Thyroid gland (tissue), 4 donors: ENCODE data around the gene TESMIN.

Experiments used
- CTCF ChIP-seq, 6 experiments: fragments of 200-600 bp in 3 of 6; fragments of 450-650 bp in 3 of 6; sonication (generic) in 3 of 6; IDR thresholded peaks; one replicate each; pipeline ENCODE4 v1.5.1; 2016 to 2019; ENCODE audit warnings: antibody characterized with exemption in 6 of 6, mild to moderate bottlenecking in 2 of 6, inconsistent platforms in 1 of 6, moderate library complexity in 1 of 6
- POLR2A ChIP-seq, 2 donors: fragments of 450-650 bp; IDR thresholded peaks; one replicate each; pipeline ENCODE4 v1.6.1; 2017; ENCODE audit warnings: antibody characterized with exemption in 2 of 2, mild to moderate bottlenecking in 2 of 2, moderate library complexity in 1 of 2

DNA sequence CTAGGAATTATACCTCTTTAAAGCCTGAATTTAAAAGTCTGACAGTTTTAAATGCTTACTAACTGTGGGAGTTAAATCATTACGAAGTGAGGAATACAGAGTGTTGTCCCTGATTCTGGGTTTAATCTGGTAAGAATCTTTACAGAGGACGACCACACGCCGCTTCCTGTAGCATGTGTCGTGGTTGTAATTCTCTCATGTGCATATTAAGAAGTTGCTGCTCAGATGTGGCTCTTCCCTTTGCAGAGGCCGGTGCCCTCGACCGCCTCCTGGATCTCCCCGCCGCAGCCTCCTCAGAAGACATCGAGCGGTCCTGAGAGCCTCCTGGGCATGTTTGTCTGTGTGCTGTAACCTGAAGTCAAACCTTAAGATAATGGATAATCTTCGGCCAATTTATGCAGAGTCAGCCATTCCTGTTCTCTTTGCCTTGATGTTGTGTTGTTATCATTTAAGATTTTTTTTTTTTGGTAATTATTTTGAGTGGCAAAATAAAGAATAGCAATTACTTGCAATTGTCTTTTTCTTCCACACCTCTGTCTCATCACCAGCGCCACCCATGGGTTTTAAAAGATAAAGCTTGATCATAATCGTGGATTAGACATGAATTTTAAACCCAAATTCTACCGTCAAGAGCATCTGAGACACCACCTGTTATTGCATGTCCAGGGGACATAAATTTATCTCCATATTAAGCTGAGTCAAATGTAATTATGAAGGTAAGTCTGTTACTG lies 60.5 kb downstream of the TESMIN start:
- TF ChIP-seq CTCF (IDR thresholded peaks at IDR 0.05) (no peak), POLR2A (IDR thresholded peaks at IDR 0.05) (no peak)
